HCT116 (cell line): ENCODE results near the gene GIMAP8. TPM values are rescaled to one million over a fixed set of nuclear protein-coding genes. Genes with fewer than 3 reads are reported as not detected.
"Not testable (repeated sequence)": the region's sequence is repeated elsewhere in the genome, so short reads cannot be mapped to it uniquely, and the experiment has no call there.

Experiments used
- ATAC-seq: fragments of 200-7000 bp; cut with Tn5 transposase; 2 replicates; pipeline ENCODE4 v1.9.1; 2020; ENCODE audit warnings: mild to moderate bottlenecking, moderate library complexity
- BruUV-seq: library from RNA; stranded (reverse); fragments of 400-500 nt; replicated peaks from 2 replicates; lab custom pipeline; 2021; lab: Mats Ljungman, UMichigan
- CTCF ChIA-PET: fragments of 300-600 bp; sonication (Branson Sonifier 250); formaldehyde crosslinking; loops from one replicate; lab custom pipeline; 2021; ENCODE audit warnings: antibody characterized with exemption; lab: Charles Lee
- POLR2A ChIA-PET: fragments of 300-600, 350-600 bp; sonication (Branson Sonifier 250); formaldehyde crosslinking; loops from one replicate; lab custom pipeline; 2021; ENCODE audit warnings: antibody characterized with exemption; lab: Charles Lee
- RAD21 ChIA-PET, 2 experiments: fragments of 300-600 bp; sonication (Branson Sonifier 250); formaldehyde crosslinking; loops; one replicate each; lab custom pipeline; 2023; ENCODE audit warnings: low total read pairs in 2 of 2; ENCODE audit not compliant: uncharacterized antibody in 2 of 2, unreplicated experiment in 2 of 2, low non-redundant PET in 1 of 2; lab: Charles Lee
- DNase-seq: peaks from one replicate; pipeline ENCODE4 v3.0.0-alpha.2; 2010; ENCODE audit warnings: low read depth, low spot score
- H2AFZ ChIP-seq: fragments of 200-600 bp; shearing (Covaris generic), sonication (generic); 2 replicates; pipeline ENCODE4 v1.6.1; 2017; ENCODE audit warnings: low read depth, mixed run types, mixed read lengths, antibody characterized with exemption, low read length; ENCODE audit not compliant: poor library complexity, severe bottlenecking
- H3K27ac ChIP-seq: 2 replicates; pipeline ENCODE4 v1.5.1; 2012; ENCODE audit warnings: low read depth, low read length
- H3K27me3 ChIP-seq: fragments of 200-600 bp; sonication (generic); 2 replicates; pipeline ENCODE4 v1.6.1; 2016; ENCODE audit warnings: mixed run types, low read length, mixed read lengths; ENCODE audit not compliant: insufficient read depth
- H3K36me3 ChIP-seq, 2 experiments: fragments of 200-500 bp in 1 of 2; fragments of 200-600 bp in 1 of 2; sonication (Bioruptor generic) in 1 of 2; sonication (generic) in 1 of 2; 2 replicates each; pipeline versions ENCODE4 v1.5.1 to v1.6.1; 2014 to 2016; ENCODE audit warnings: low read length in 2 of 2, inconsistent platforms in 1 of 2, mixed read lengths in 1 of 2, mixed run types in 1 of 2; ENCODE audit not compliant: insufficient read depth in 2 of 2, control insufficient read depth in 1 of 2
- H3K4me1 ChIP-seq, 2 experiments: fragments of 200-600 bp in 1 of 2; sonication (generic) in 1 of 2; 2 replicates each; pipeline versions ENCODE4 v1.5.1 to v1.6.1; 2012 to 2017; ENCODE audit warnings: low read length in 2 of 2, inconsistent platforms in 1 of 2, mild to moderate bottlenecking in 1 of 2, mixed read lengths in 1 of 2, mixed run types in 1 of 2, moderate library complexity in 1 of 2; ENCODE audit not compliant: insufficient read depth in 2 of 2, control insufficient read depth in 1 of 2
- H3K4me2 ChIP-seq: fragments of 200-600 bp; sonication (generic); 2 replicates; pipeline ENCODE4 v1.6.1; 2017; ENCODE audit warnings: mixed run types, low read length, mixed read lengths
- H3K4me3 ChIP-seq, 2 experiments: fragments of 200-600 bp in 1 of 2; sonication (generic) in 1 of 2; replicated peaks in 1 of 2; 2 replicates each; pipeline ENCODE4 v1.5.1; 2011 to 2016; ENCODE audit warnings: low read length in 2 of 2, control low read depth in 1 of 2, low read depth in 1 of 2, mild to moderate bottlenecking in 1 of 2, mixed read lengths in 1 of 2, mixed run types in 1 of 2
- H3K79me2 ChIP-seq: fragments of 200-600 bp; sonication (generic); 2 replicates; pipeline ENCODE4 v1.6.1; 2017; ENCODE audit warnings: mild to moderate bottlenecking, mixed run types, low read length, moderate library complexity, mixed read lengths; ENCODE audit not compliant: insufficient read depth
- H3K9ac ChIP-seq: fragments of 200-600 bp; sonication (generic); 2 replicates; pipeline ENCODE4 v1.6.1; 2016; ENCODE audit warnings: low read length, mixed read lengths
- H3K9me2 ChIP-seq: fragments of 200-600 bp; sonication (generic), shearing (Covaris generic); 2 replicates; pipeline ENCODE4 v1.6.1; 2017; ENCODE audit warnings: mixed run types, mild to moderate bottlenecking, moderate library complexity; ENCODE audit not compliant: insufficient read depth
- H3K9me3 ChIP-seq, 2 experiments: fragments of 200-500 bp in 1 of 2; fragments of 200-600 bp in 1 of 2; sonication (Bioruptor generic) in 1 of 2; sonication (generic) in 1 of 2; 2 replicates each; pipeline ENCODE4 v1.6.1; 2014 to 2017; ENCODE audit warnings: low read length in 2 of 2, mixed read lengths in 2 of 2, inconsistent platforms in 1 of 2, low read depth in 1 of 2, mild to moderate bottlenecking in 1 of 2, mixed run types in 1 of 2, moderate library complexity in 1 of 2; ENCODE audit not compliant: control insufficient read depth in 1 of 2, insufficient read depth in 1 of 2
- H4K20me1 ChIP-seq: fragments of 200-600 bp; sonication (generic), shearing (Covaris generic); 2 replicates; pipeline ENCODE4 v1.6.1; 2017; ENCODE audit warnings: mixed run types, mild to moderate bottlenecking, moderate library complexity; ENCODE audit not compliant: insufficient read depth
- ATF3 ChIP-seq: IDR thresholded peaks from 2 replicates; pipeline ENCODE4 v1.6.1; 2012
- CBX3 ChIP-seq: IDR thresholded peaks from 2 replicates; pipeline ENCODE4 v1.6.1; 2012; ENCODE audit warnings: low read depth
- CEBPB ChIP-seq: IDR thresholded peaks from 2 replicates; pipeline ENCODE4 v1.6.1; 2012; ENCODE audit warnings: low read depth
- CTCF ChIP-seq, 3 experiments: fragments of 200-600 bp in 1 of 3; sonication (generic) in 1 of 3; IDR thresholded peaks in 2 of 3; conservative IDR thresholded peaks in 1 of 3; 2 replicates each; pipeline ENCODE4 v1.5.1; 2012 to 2017; ENCODE audit warnings: low read depth in 2 of 3, low read length in 2 of 3, antibody characterized with exemption in 1 of 3, borderline replicate concordance in 1 of 3, control low read depth in 1 of 3, mild to moderate bottlenecking in 1 of 3, mixed read lengths in 1 of 3, mixed run types in 1 of 3, moderate library complexity in 1 of 3; ENCODE audit not compliant: insufficient read depth in 1 of 3
- EGR1 ChIP-seq: IDR thresholded peaks from 2 replicates; pipeline ENCODE4 v1.6.1; 2012; ENCODE audit warnings: low read depth
- ELF1 ChIP-seq: IDR thresholded peaks from 2 replicates; pipeline ENCODE4 v1.6.1; 2012; ENCODE audit warnings: low read depth, borderline replicate concordance
- EZH2 ChIP-seq: fragments of 200-600 bp; sonication (generic); IDR thresholded peaks from 2 replicates; pipeline ENCODE4 v1.6.1; 2017; ENCODE audit warnings: antibody characterized with exemption, mixed run types
- EZH2phosphoT487 ChIP-seq: fragments of 200-600 bp; IDR thresholded peaks from 2 replicates; pipeline ENCODE4 v1.6.1; 2018; ENCODE audit warnings: antibody characterized with exemption, borderline replicate concordance
- JUND ChIP-seq: IDR thresholded peaks from 2 replicates; pipeline ENCODE4 v1.6.1; 2012
- POLR2A ChIP-seq: IDR thresholded peaks from 2 replicates; pipeline ENCODE4 v1.7.0; 2011; ENCODE audit warnings: borderline replicate concordance; ENCODE audit not compliant: insufficient read depth, insufficient read length; ENCODE audit errors: extremely low read depth
- POLR2AphosphoS5 ChIP-seq: IDR thresholded peaks from 2 replicates; pipeline ENCODE4 v1.6.1; 2011; ENCODE audit warnings: mild to moderate bottlenecking, low read depth, low read length, moderate library complexity
- RAD21 ChIP-seq: IDR thresholded peaks from 2 replicates; pipeline ENCODE4 v1.6.1; 2012; ENCODE audit warnings: low read depth, mild to moderate bottlenecking
- REST ChIP-seq: IDR thresholded peaks from 2 replicates; pipeline ENCODE4 v1.6.1; 2012; ENCODE audit warnings: low read depth
- SIN3A ChIP-seq: IDR thresholded peaks from 2 replicates; pipeline ENCODE4 v1.6.1; 2012; ENCODE audit warnings: low read depth
- TCF7L2 ChIP-seq: IDR thresholded peaks from 2 replicates; pipeline ENCODE4 v1.7.0; 2011; ENCODE audit warnings: borderline replicate concordance, inconsistent platforms; ENCODE audit not compliant: insufficient read depth, insufficient read length; ENCODE audit errors: extremely low read depth
- ZFX ChIP-seq: fragments of 450-650 bp; IDR thresholded peaks from 2 replicates; pipeline ENCODE4 v1.6.1; 2017
- ZNF274 ChIP-seq: fragments of 200-500 bp; sonication (Bioruptor generic); IDR thresholded peaks from 2 replicates; pipeline ENCODE4 v1.6.1; 2014; ENCODE audit warnings: mild to moderate bottlenecking, low read depth, low read length, inconsistent platforms
- intact Hi-C: fragments of 100-400 bp; cut with micrococcal nuclease; formaldehyde crosslinking; loops from 2 replicates; pipeline ENCODE4 v1.10.0; 2022
- total RNA-seq: library from RNA; stranded (reverse); gene quantifications from one replicate; pipeline ENCODE4 v1.2.1, GENCODE V29; 2021; ENCODE audit not compliant: unreplicated experiment

Gene GIMAP8
- total RNA-seq, 1 experiment from 2014 or later, result 0.15 TPM

DNA sequence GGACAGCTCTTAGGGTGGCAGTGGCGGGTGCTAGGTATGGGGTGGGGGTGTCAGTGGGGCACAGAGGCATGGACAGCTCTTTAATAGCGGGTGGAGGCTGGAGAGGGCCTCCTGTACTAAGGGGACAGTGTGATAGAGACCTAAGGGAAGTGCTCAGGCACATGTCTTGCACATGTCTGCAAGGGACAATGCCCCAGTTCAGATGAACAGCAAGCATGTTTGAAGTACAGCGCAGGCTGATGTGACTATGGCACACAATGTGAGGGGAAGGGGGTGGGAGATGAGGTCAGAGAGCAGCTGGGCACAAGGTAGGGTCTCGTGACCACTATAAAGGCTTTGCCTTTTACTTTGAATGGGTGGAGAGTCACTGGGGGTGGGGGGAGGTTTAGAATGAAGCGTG, 3.5 kb downstream of the GIMAP8 start:
- Histone ChIP-seq H3K9me2 (no peaks in the 10 kb centered on the region), H3K4me3 (no peak overlapping the region), H2AFZ (no peak overlapping the region), H3K4me1 (no peaks in the 10 kb centered on the region), H4K20me1 (no peaks in the 10 kb centered on the region), H3K4me2 (no peak overlapping the region), H3K27ac (no peak overlapping the region), H3K79me2 (no peaks in the 10 kb centered on the region), H3K9ac (no peak overlapping the region), H3K36me3 (no peaks in the 10 kb centered on the region), H3K9me3 (no peaks in the 10 kb centered on the region), H3K27me3 (no peaks in the 10 kb centered on the region)
- intact Hi-C loops, result loop anchor here (10.0 kb wide), 1 partner anchor 421 kb away; no protein-coding TSS in a partner anchor
- no peak for DNase-seq
- TF ChIP-seq EGR1 (no peak), CEBPB (no peak), JUND (no peak), CBX3 (no peak), TCF7L2 (no peak), ZFX (no peak), ELF1 (no peak), CTCF (IDR thresholded peaks at IDR 0.05 in 2 of 3, conservative IDR thresholded peaks at IDR 0.05 in 1 of 3; ENCODE audit: borderline replicate concordance in 1 of 3, insufficient read depth in 1 of 3, low read depth in 2 of 3, low read length in 2 of 3) (no peak), POLR2A (no peak), POLR2AphosphoS5 (no peak), EZH2phosphoT487 (no peak), RAD21 (no peak), REST (no peak), ATF3 (no peak), SIN3A (no peak), EZH2 (no peak), ZNF274 (no peak)
- no TSS peak for BruUV-seq
- POLR2A ChIA-PET, result no interaction called here
- CTCF ChIA-PET, result interaction anchor here (0.5 kb wide), 1 partner anchor 8 kb away, joined by 3 read pairs; no protein-coding TSS in a partner anchor
- no peak for ATAC-seq
- RAD21 ChIA-PET, result no interaction called here

DNA sequence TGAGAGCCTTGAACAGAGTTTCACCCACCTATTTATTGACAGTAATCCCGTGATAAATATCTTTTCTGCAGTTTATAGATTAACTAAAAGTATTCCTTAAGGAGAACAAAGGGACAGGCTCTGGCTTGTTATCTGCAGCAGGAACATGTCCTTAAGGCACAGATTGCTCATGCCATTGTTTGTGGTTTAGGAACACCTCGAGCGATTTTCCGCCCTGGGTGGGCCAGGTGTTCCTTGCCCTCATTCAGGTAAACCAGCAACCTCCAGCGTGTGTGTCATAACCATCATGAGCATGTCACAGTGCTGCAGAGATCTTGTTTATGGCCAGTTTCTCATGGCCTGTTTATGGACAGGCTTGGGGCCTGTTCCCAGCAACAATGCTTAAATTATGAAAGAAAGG, 6.6 kb downstream of the GIMAP8 start:
- POLR2A ChIA-PET, RAD21 ChIA-PET, H3K4me3 ChIP-seq, H3K4me1 ChIP-seq, DNase-seq, H4K20me1 ChIP-seq, H3K27me3 ChIP-seq, H3K9ac ChIP-seq, H3K27ac ChIP-seq, H3K4me2 ChIP-seq, H3K9me3 ChIP-seq, ATAC-seq, H3K79me2 ChIP-seq, CTCF ChIA-PET, BruUV-seq, H3K36me3 ChIP-seq, H2AFZ ChIP-seq, H3K9me2 ChIP-seq: not testable (repeated sequence)
- intact Hi-C loops, result loop anchor here (10.0 kb wide), 1 partner anchor 418 kb away; no protein-coding TSS in a partner anchor
